ENCODE results near the gene TLE7. TPM values are rescaled to one million over a fixed set of nuclear protein-coding genes. Genes with fewer than 3 reads are reported as not detected.

Gene TLE7
- not detected in 2 replicates for total RNA-seq

DNA sequence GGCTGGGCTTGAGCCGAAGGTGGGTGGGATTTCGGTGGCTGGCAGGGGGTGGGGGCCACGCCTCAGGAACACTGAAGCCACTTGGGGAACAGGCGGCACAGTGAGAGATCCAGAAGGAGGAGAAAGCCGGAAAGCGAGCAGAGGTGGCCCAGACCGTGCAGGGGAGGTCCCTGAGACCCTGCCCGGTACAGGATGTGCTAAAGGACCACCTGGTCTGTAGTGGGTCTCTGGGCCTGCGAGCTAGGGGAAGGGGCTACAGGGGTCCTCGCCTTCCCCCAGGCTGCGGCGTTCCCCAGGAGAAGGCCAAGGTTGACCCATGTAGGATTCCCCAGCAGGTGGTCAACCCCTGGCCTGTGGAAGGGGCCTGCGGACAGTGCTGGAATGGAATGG, at the start of gene TLE7:
TSS of gene TLE7 (minus strand) at position 4 of the 390 bp plus-strand sequence. CDS start 8,730 bp downstream, outside the sequence.

GRCh38 chr16:71489122-71489521, 47.3 kb upstream of the TLE7 start, which contains the start of gene ZNF19:
Gene ZNF19 (minus strand): TSS chr16:71489324. CDS start chr16:71482114, 7,210 bp downstream.

DNA sequence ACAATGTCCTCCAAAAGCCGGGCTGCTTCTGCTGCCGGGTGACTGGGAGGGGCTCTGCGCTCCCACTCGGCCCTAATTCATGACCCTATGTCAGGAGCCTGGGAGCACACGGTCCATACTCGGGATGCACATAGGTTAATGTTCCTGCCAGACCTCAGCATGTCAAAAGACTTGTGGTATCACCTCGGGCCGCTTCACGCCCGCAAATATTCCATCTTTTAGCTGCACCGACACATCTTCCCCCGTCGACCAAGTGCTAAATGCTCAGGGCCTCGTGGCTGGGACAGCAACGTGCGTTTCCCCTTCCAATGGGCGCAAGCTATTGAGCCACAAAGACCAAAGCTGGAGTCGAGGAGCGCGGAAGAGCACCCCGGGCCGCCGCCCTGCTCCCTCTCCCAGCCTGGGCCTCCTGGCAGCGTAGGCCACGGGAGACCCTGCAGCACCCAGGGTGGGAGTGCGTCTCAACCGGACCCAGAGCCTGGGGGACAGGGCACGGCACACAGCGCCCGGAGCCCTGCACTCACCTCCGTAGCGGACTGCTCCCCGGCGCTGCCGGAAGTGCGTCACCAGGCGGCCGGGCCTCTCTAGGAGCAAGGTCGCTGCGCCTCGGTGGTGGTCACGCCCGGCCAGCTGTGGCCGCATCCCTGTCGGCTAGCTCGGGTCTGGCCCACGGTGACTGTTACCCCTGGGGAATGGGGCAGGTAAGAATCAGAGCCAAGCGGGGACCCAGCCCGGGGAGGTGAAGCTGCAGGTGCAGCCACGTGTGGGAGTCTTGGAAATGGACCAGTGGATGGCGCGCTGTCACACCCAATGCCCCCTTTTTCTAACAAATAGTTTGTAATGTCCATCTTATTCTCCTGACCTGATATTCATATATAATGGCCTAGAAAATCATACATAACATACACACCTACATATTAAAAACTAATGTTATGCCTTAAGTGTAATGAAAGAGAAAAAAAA, 20.1 kb upstream of the TLE7 start, which contains the start of gene ZNF23:
TSS of gene ZNF23 (minus strand) at position 562 of the 963 bp plus-strand sequence. CDS start 5,451 bp downstream, outside the sequence.

Other genes with a start within 250 kb of the TLE7 start
- gene HYDIN, start 211.3 kb downstream of the TLE7 start, total RNA-seq, result 0.14 and 0.22 TPM in 2 replicates
- gene CMTR2, start 152.7 kb downstream of the TLE7 start, total RNA-seq, result 19.0 and 31.9 TPM in 2 replicates
- gene CALB2, start 83.3 kb downstream of the TLE7 start, total RNA-seq, result 8.7 and 14.4 TPM in 2 replicates
- gene ZNF23, start 20.2 kb upstream of the TLE7 start, total RNA-seq, result 8.7 and 9.0 TPM in 2 replicates
- 2.4 and 3.3 TPM in 2 replicates for gene ZNF19, start 47.3 kb upstream of the TLE7 start, total RNA-seq
- not detected in 2 replicates for gene CHST4, start 84.4 kb upstream of the TLE7 start, total RNA-seq
- gene TAT, start 135.0 kb upstream of the TLE7 start, total RNA-seq, result not detected in 2 replicates
- not detected in 2 replicates for gene MARVELD3, start 184.1 kb upstream of the TLE7 start, total RNA-seq

All from placental pericyte (primary cell).